GM18505 (cell line): Measurements from ENCODE around the gene RNASEL.

ENCODE experiments used
- ATAC-seq: cut with Tn5 transposase; IDR thresholded peaks from one replicate; pipeline ENCODE4 v1.9.1; 2021; ENCODE audit not compliant: unreplicated experiment
- POLR2A ChIP-seq: IDR thresholded peaks from 4 replicates; pipeline ENCODE4 v1.6.1; 2011; ENCODE audit warnings: borderline replicate concordance; ENCODE audit not compliant: insufficient read depth, insufficient read length; ENCODE audit errors: extremely low read depth

The RNASEL gene

DNA sequence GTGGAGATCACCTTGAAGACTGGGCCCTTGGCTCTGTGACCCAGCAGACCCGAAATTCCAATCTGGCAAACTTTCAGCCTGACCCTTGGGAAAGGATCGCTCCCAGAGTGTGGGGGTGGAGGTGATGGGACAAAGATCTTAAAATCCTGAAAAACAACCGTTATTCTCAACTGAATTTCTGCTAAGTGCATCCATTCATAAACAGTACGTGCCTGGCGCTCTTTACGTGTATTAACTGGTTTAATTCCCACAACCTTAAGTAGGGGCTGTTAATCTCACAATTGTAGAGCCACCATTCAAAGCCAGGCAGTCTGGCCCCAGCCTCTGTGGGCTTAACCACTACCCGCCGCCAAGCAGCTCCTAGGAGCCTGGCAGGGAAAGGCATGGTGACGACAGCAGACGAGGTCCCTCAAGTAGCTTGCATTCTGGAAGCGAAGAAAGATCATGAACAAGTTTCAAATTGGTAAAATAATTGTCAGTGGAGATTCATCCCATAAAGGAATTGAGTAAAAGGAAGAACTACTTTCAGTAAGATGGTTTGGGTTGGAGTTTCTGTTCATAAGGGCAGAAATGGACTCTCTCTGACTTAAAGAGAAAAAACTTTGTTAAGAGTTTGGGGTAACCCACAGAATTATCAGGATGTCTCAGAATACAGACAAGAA is 26.5 kb upstream of the RNASEL start:
- TF ChIP-seq POLR2A, result no peak
- ATAC-seq, result peak; percentile 20

DNA sequence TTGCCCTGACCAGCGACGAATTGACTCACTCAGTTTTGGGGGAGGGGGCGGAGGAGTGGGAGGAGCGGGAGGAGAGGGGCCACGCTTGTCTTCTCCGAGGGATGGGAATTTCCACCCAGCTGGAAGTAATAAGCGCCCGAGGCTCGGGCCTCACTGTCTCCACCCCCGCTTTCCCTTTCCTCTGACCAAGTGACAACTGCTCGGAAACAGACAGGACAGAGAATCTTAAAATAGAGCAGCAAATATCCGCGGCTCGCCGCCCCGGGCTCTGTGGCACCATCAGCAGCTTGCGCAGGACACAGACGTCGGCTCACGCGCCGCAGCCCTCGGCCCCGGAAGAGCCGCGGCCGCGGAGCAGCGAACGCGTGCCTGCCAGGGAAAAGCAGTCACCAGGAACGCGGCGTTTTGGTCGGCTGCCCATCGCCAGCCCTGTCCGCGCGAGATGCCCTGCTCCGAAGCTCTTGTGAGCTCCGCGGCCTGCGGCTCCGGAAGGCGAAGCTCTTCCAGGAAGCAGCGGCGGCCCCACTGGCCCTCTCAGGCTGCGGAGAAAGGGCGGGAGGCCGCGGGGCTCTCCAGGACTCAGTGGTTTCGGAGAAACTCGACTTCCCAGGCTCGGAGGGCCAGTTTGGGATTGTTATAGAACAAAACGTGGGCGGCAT is 25.9 kb upstream of the RNASEL start:
- peak; percentile 41 for ATAC-seq

DNA sequence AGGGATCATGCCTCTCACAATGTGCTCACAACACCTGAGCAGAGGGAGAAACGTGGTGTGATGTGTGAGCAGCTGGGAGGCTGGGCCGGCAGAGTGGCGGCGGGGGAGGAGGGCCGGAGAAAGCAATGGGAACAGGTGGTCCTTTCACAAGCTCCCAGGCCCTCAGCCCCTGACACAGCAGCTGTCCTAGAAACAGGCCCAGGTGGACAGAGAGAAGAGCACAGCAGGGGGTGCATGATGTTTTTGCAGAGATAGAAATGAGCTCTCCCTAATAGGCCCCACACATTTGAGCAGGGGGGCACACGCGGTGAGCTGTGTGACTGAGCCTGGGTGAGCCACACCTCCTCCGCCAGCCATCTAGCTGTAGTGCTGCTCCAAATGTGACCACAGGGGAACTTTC is 22.7 kb upstream of the RNASEL start:
- ATAC-seq, result no peak
- TF ChIP-seq POLR2A, result no peak

More for the DNA sequence above, 25.9 kb upstream of the RNASEL start:
- TF ChIP-seq POLR2A, result peak; percentile 74

DNA sequence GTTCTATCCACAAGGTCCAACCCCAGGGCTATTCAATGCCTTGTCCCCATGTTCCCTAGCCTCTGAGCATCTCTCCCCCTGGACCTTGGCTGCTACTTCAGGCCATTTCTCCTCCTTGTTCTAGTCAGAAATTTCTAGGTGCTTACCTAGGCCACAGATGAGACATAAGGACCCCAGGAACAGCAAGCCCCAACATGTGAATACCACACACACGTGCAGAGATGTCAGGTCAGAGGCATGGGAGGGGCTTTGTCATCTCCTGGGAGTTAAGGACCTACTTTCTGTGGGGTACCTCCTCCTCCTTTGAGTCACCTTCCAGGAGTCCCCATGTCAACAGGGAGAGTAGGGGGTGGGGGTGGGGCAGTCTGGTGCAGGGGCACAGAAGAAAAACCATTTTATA is 22.3 kb upstream of the RNASEL start:
- no peak for ATAC-seq
- TF ChIP-seq POLR2A, result no peak

DNA sequence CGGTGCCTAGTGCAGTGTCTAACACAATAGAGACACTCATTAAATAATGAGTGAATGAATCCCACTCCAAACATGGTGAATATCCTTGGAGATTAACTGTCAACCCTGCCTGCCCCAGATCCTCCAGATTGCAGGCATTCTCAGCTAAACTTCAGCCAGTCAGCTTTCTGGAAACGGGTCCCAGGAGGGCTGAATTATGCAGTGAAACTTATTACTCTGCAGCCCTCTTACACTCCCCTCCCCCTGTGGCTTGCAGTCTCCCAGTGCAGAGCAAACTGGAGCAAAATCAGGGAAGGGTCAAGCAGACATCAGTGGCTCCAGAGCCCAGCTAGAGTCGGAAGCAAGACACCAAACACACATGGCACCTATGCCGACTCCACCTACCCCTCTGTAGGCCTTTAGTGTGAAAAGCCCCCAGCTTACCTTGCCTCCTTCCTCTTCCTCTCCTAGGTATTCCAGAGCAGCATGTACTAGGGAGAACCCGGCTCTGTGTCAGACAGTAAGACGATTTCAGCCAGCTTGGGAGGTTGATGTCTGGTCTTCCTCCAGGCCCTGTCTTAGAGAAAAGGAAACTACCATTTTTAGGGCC is 21.6 kb upstream of the RNASEL start:
- no peak for ATAC-seq
- TF ChIP-seq POLR2A, result no peak

DNA sequence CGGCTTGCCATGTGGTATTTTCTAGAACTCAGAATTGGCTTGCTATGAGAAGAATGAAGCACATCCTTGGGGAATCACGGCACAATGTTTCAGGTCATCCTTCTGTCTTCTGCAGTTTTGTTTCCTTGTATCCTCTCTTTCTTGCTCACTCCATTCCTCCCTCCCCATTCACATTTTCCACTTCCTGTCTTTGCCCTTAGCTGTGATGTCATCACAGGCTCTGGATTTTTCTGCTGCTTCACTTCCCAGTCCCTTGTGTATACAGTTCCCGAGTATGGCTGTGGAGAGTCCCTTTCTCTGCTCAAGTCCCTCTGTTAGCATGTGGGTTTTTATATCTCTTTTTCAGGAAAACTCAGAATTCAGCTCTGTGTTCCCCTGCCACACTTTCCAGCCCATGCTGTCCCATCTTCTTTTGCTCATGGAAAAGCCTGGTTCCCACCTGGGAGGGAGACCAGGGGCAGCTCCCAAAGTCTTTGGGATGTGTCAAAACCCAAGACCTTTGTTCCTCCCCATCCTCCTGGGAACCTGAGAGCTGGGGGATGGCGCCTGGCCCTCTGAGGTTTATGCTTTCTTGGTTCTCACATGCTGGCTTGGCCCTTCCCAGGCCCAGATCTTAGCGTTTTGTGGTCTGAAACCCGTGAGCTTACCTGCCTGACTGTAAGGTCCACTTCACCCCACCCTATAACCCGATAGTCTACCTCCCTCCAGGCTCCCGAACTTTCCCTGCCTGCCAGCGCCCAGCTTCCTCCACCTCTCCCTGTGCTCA is 20.0 kb upstream of the RNASEL start:
- TF ChIP-seq POLR2A, result no peak
- no peak for ATAC-seq

DNA sequence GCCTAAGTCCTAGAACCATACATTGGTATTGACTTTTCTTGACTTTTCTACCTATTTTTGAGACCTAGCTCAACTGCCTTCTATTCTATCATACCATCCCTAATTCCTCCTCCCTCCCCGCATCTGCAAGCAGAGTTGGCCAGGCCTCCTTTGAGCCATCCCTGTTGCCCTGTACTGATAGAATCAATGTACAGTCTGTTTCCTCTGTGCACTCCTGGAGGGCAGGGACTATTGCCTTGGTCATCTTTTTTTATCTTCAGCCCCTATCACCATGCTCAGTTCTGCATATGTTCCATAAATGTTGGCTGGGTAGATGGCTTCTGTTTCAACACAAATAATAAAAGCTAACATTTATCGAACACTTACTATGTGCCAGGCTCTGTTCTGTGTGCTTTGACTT is 19.2 kb upstream of the RNASEL start:
- TF ChIP-seq POLR2A, result no peak
- no peak for ATAC-seq

DNA sequence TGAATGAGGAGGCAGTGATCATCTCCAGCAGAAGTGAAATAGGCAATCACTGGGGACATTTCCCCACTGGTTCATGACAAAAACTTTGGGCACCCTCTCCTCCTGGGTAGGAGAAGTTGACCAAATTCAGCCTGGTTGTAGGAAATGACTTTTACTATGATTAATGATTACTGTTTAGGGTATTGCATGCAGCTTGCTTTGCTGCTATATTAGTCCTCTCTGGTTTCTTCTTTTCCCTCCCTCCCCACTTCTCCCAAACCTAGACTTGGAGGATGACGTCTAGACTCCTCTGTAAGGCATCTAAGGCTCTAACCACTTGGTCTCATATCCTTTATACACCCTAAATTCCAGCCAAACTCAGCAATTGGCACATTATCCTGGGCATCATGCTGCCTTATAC is 18.5 kb upstream of the RNASEL start:
- ATAC-seq, result no peak
- TF ChIP-seq POLR2A, result no peak

DNA sequence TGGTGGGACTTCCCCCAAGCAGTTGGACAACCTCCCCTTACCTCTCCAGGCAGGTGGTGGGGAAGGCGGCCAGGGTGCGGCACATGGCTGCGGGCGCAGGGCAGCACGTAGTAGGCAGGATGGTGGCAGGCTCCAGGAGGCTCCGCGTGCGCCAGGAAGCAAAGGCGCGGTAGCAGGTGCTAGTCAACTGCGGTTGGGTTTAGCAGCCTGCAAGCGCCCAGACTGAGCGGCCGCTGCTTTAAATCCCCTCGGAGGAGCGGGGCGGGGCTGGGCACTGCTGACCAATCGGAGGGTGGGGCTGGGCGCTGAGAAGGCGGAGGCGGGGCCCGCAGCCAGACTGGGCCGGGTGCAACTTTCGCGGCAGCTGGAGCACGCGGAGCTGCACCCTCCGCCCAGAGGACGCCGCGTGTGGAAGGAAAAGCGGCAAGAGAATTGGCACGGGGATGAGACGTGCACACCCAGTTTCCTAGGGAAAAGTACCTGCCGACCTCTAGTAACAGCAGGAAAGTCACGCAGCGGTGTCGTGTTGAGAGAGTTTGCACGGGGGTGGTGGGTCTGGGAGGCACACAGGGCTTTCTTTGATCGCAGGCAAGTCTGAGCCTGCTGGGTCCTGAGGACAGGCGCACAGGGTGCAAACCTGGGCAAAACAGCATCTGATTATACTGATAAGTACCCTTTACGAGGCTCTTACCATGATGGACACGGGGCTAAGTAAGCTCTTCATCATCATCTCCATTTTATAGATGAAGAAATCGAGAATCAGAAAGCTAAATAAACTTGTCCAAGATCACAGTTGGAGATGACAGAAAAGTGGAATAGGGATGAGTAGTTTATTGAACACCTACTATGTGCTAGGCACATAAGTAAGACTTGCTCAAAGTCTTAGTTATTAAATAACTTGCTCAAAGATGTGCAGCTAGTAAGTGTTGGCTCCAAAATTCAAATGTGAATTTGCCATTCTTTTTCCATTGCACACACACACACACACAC is 15.4 kb upstream of the RNASEL start, which contains the start of gene RGS16:
Gene RGS16 (minus strand): TSS at position 215 of the 990 bp plus-strand sequence. CDS start 130 bp downstream, at position 85.
- ATAC-seq, result peak; percentile 89
- peak; percentile 99 for TF ChIP-seq POLR2A

DNA sequence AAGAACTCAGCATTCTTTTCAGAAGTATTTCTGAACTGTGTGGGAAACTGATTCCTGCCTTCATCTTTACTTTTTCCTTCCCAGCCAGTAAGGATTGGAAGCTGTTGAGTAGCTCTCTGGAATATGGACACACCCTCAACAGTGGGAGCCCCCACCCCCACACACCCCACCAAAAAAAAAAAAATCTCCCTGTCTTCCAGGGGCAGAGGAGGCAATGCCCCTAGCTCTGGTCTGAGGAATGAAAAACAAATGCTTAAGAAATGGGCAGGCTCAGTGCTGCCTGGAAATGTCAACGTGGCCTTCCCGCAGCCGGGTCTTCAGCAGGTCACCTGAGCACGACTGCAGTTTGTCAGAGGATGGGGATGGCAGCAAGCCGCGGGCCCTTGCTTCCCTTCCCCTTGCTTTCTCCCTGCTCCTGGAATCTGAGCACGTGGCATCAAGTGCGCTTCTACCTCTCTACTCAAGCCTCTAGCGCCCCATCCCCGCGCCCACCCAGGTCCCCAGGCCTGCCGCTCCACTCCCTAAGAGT is 14.7 kb upstream of the RNASEL start:
- peak; percentile 1 for ATAC-seq
- no peak for TF ChIP-seq POLR2A

DNA sequence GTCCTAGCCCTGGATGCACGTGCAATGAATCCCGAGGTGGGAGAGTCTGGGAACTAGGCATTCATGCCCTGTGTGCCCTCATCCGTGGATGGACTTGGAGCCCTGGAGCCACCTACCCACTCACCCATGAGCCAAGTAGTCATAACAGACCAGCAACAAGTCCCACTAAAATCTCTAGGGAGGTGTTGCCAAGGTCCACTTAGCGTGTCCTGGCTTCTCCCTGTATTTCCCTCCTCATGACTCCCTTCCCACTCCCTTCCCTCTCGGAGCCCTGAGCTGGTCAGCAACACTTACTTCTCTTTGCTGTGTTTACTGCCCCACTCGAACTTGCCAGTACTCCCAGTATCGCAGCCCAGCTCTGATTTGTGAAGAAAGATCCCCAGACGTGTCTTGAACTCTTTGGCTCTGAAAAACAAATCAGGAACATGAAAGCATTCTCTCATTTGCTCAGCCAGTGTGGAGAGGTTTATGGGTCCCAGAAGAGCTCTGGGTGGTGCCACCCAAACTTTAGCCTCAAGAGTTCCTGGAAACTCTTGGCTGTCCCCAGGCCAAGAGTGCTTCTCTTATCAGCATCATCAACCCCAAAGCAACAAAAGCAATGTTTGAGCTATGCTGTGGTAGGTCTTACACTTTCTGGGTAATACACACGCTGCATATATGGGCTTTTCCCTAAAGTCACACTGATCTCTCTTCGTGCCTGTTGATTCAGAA is 14.0 kb upstream of the RNASEL start:
- ATAC-seq, result no peak

More for the DNA sequence above, 14.0 kb upstream of the RNASEL start:
- no peak for TF ChIP-seq POLR2A
